ENCODE measurements around the gene METRN. TPM values are rescaled to one million over a fixed set of nuclear protein-coding genes. Genes with fewer than 3 reads are reported as not detected.

Gene METRN
- polyA plus RNA-seq, 1 donor (not counting 4 experiments of a cell fraction or from before 2014, with no cell fraction given) = 42.1 TPM

- H3K79me2 ChIP-seq (ENCODE audit: control insufficient read depth, insufficient read depth, low read length) = no peaks in the 10 kb centered on the region
- H3K4me1 ChIP-seq (ENCODE audit: control insufficient read depth, extremely low read depth, insufficient read depth, low read length) = no peaks in the 10 kb centered on the region
- H3K27me3 ChIP-seq (ENCODE audit: control insufficient read depth, extremely low read depth, insufficient read depth, low read length) = peaks cover 92% of the 10 kb centered on the region
- no peak within 1 kb of the TSS for H2AFZ ChIP-seq (ENCODE audit: control insufficient read depth, low read length)
- TF ChIP-seq, protein P1, sequence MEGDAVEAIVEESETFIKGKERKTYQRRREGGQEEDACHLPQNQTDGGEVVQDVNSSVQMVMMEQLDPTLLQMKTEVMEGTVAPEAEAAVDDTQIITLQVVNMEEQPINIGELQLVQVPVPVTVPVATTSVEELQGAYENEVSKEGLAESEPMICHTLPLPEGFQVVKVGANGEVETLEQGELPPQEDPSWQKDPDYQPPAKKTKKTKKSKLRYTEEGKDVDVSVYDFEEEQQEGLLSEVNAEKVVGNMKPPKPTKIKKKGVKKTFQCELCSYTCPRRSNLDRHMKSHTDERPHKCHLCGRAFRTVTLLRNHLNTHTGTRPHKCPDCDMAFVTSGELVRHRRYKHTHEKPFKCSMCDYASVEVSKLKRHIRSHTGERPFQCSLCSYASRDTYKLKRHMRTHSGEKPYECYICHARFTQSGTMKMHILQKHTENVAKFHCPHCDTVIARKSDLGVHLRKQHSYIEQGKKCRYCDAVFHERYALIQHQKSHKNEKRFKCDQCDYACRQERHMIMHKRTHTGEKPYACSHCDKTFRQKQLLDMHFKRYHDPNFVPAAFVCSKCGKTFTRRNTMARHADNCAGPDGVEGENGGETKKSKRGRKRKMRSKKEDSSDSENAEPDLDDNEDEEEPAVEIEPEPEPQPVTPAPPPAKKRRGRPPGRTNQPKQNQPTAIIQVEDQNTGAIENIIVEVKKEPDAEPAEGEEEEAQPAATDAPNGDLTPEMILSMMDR (optimal IDR thresholded peaks at IDR 0.05 in 1 of 3, IDR thresholded peaks at IDR 0.05 in 1 of 3, conservative IDR thresholded peaks at IDR 0.05 in 1 of 3; ENCODE audit: extremely low read depth in 1 of 3, insufficient read depth in 2 of 3, low read length in 3 of 3) = no peak
- no peak for TF ChIP-seq EZH2 (IDR thresholded peaks at IDR 0.05; ENCODE audit: low read length)
- no peak within 1 kb of the TSS for H3K9ac ChIP-seq (ENCODE audit: control insufficient read depth, extremely low read depth, insufficient read depth, low read length)
- dilution Hi-C loops (cut with MboI; ENCODE audit: extremely low pct_ligation_motif_present, low sequenced_read_pairs) = no loop called here
- no peaks in the 10 kb centered on the region for H3K9me1 ChIP-seq (ENCODE audit: control insufficient read depth, extremely low read depth, insufficient read depth, low read length)
- peaks cover 5% of the 10 kb centered on the region for H4K20me1 ChIP-seq (ENCODE audit: control insufficient read depth, extremely low read depth, insufficient read depth, low read length)
- H3K36me3 ChIP-seq (ENCODE audit: control insufficient read depth in 2 of 2, extremely low read depth in 1 of 2, insufficient read depth in 2 of 2, low read length in 2 of 2) = no peaks in the 10 kb centered on the region
- peak within 1 kb of the TSS in 1 of 3 experiments; percentile 48 for H3K4me3 ChIP-seq (ENCODE audit: control insufficient read depth in 2 of 3, extremely low read depth in 1 of 3, insufficient read depth in 2 of 3, low read depth in 1 of 3, low read length in 3 of 3)
- H3K4me2 ChIP-seq (ENCODE audit: control insufficient read depth, extremely low read depth, insufficient read depth, low read depth, low read length) = peak within 1 kb of the TSS; percentile 32
- FAIRE-seq (no peak), DNase-seq (ENCODE audit: low read depth, low spot score) (no peak)
- no peak within 1 kb of the TSS for H3K27ac ChIP-seq (ENCODE audit: control insufficient read depth, insufficient read depth, low read length)
- H3K9me3 ChIP-seq (ENCODE audit: control insufficient read depth, low read depth, low read length) = no peaks in the 10 kb centered on the region
Observed at GRCh38 chr16:705431-706188, 9.3 kb upstream of the METRN start, which contains the start of gene FBXL16. TSS of gene FBXL16 (minus strand) at chr16:705801. CDS start at chr16:697405, 8,396 bp downstream.

DNA sequence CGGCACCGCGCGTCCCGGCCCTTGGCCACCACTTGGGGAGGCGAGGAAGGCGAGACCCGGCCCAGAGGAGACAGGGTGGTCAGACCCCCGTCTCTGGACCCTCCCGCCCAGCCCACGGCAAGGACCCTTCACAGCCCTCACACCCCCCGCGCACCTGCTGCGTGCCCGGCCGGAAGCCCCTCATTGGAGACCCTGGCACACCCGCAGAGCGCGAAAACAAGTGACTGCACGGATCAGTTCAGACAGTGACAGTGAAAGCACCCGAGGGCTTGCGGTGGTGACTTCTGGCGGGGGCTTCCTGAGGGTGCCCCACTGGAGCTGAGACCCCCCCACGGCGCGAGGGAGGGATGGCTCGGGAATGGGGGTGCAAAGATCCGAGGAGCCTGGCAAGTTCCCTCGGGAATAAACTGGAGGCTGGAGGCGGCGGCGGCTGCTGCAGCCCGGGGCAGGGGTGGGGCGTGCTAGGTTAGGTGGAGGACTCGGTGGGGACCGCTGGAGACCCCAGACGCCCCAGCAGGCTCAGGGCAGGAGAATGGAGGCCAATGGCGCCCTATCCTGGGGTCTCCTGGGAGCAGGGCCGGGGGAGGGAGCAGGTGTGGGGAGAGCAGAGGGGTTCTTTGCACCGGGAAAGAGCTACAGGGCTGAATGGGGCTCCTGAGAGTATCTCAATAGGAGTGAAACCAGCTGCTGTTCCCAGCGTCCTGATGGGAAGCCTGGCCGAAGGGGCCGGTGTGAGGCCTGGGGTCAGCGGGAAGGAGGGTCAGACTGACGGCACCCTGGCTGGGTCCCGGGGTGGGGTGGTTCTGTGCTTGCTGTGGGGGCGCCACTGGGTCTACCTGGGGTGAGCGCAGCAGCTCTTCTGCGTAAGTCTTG lies 8.5 kb upstream of the METRN start:
- DNase-seq (ENCODE audit: low read depth, low spot score) = no peak
- Histone ChIP-seq H3K9me3 (ENCODE audit: control insufficient read depth, low read depth, low read length) (no peaks in the 10 kb centered on the region), H3K27me3 (ENCODE audit: control insufficient read depth, extremely low read depth, insufficient read depth, low read length) (peaks cover 92% of the 10 kb centered on the region), H3K9ac (ENCODE audit: control insufficient read depth, extremely low read depth, insufficient read depth, low read length) (no peak overlapping the region), H2AFZ (ENCODE audit: control insufficient read depth, low read length) (no peak overlapping the region), H3K4me2 (ENCODE audit: control insufficient read depth, extremely low read depth, insufficient read depth, low read depth, low read length) (no peak overlapping the region), H4K20me1 (ENCODE audit: control insufficient read depth, extremely low read depth, insufficient read depth, low read length) (peaks cover 5% of the 10 kb centered on the region), H3K4me1 (ENCODE audit: control insufficient read depth, extremely low read depth, insufficient read depth, low read length) (peaks cover 2% of the 10 kb centered on the region), H3K36me3 (ENCODE audit: control insufficient read depth in 2 of 2, extremely low read depth in 1 of 2, insufficient read depth in 2 of 2, low read length in 2 of 2) (no peaks in the 10 kb centered on the region), H3K9me1 (ENCODE audit: control insufficient read depth, extremely low read depth, insufficient read depth, low read length) (no peaks in the 10 kb centered on the region), H3K79me2 (ENCODE audit: control insufficient read depth, insufficient read depth, low read length) (no peaks in the 10 kb centered on the region), H3K27ac (ENCODE audit: control insufficient read depth, insufficient read depth, low read length) (no peak overlapping the region), H3K4me3 (ENCODE audit: control insufficient read depth in 2 of 3, extremely low read depth in 1 of 3, insufficient read depth in 2 of 3, low read depth in 1 of 3, low read length in 3 of 3) (peak overlapping the region in 1 of 3 experiments; percentile 10)
- TF ChIP-seq EZH2 (IDR thresholded peaks at IDR 0.05; ENCODE audit: low read length) = peak; percentile 90
- TF ChIP-seq, protein P1 (optimal IDR thresholded peaks at IDR 0.05 in 1 of 3, IDR thresholded peaks at IDR 0.05 in 1 of 3, conservative IDR thresholded peaks at IDR 0.05 in 1 of 3; ENCODE audit: extremely low read depth in 1 of 3, insufficient read depth in 2 of 3, low read length in 3 of 3) = peak in 1 of 3 experiments; percentile 4
- dilution Hi-C loops (cut with MboI; ENCODE audit: extremely low pct_ligation_motif_present, low sequenced_read_pairs) = no loop called here
- no peak for FAIRE-seq
